GM12874 (cell line): ENCODE results near the gene LCORL.

Experiments
- CTCF ChIP-seq: IDR thresholded peaks from 2 replicates; pipeline ENCODE4 v1.5.1; 2011; ENCODE audit warnings: low read depth, mild to moderate bottlenecking, control low read depth, low read length, moderate library complexity; ENCODE audit not compliant: insufficient read depth

Gene LCORL

GRCh38 chr4:17967078-17967477, 54.5 kb downstream of the LCORL start:
- TF ChIP-seq CTCF = no peak

- no peak for TF ChIP-seq CTCF
Measured at GRCh38 chr4:17966312-17966711, 55.2 kb downstream of the LCORL start.

- no peak for TF ChIP-seq CTCF
Measured at GRCh38 chr4:17964576-17964975, 57.0 kb downstream of the LCORL start.

GRCh38 chr4:17962171-17962570, 59.4 kb downstream of the LCORL start:
- no peak for TF ChIP-seq CTCF

- TF ChIP-seq CTCF = no peak
Measured at GRCh38 chr4:17961249-17961648, 60.3 kb downstream of the LCORL start.

GRCh38 chr4:17958181-17958580, 63.4 kb downstream of the LCORL start:
- no peak for TF ChIP-seq CTCF

- no peak for TF ChIP-seq CTCF
Measured at GRCh38 chr4:17957688-17958087, 63.9 kb downstream of the LCORL start.

GRCh38 chr4:17956245-17956644, 65.3 kb downstream of the LCORL start:
- no peak for TF ChIP-seq CTCF
